Measurements from ENCODE around the gene TNFRSF14. TPM values are rescaled to one million over a fixed set of nuclear protein-coding genes. Genes with fewer than 3 reads are reported as not detected.
A peak's percentile ranks its signal among the peaks of the same experiment; 100 is the strongest.

The TNFRSF14 gene
- 10 to 100 TPM in 4 of 6 experiments, 1 to 10 TPM in 2; 7.4 to 14.2 (median 11.5) TPM for total RNA-seq (2021; fragmentation: NEBNext Ultra II Directional; extraction: Animal tissue kit (Norgen Biotek cat#: 25700))
- long read RNA-seq, transcript TNFRSF14-201 (8 exons, 1,707 nt): major isoform, 5 of 12 reads
- long read RNA-seq, partial matches to known transcripts: 1 of 12 reads
- long read RNA-seq, other reads (novel, unspliced or antisense): 5 of 12 reads

GRCh38 chr1:2556277-2556677 is at the start of gene TNFRSF14:
Gene TNFRSF14 (plus strand): TSS chr1:2556371. CDS start chr1:2556665, 294 bp downstream.
- Mint-ChIP-seq H3K36me3 (ENCODE audit: low read depth) (no peaks in the 10 kb centered on the region), H3K4me1 (ENCODE audit: low read depth) (peaks cover 12% of the 10 kb centered on the region), H3K4me3 (peak within 1 kb of the TSS; percentile 90), H3K9me3 (no peaks in the 10 kb centered on the region), H3K27me3 (ENCODE audit: insufficient read depth) (peaks cover 1% of the 10 kb centered on the region; the same call in 1 of the 2 replicates), H3K27ac (peak within 1 kb of the TSS; percentile 89)
- no peak; the same call in 1 of the 2 replicates for TF ChIP-seq CTCF (IDR thresholded peaks at IDR 0.05)
- peak; percentile 11 for DNase-seq

GRCh38 chr1:2506901-2507565 is 49.1 kb upstream of the TNFRSF14 start:
- Mint-ChIP-seq H3K9me3 (no peaks in the 10 kb centered on the region), H3K27ac (no peak overlapping the region), H3K36me3 (ENCODE audit: low read depth) (peaks cover 5% of the 10 kb centered on the region; the same call in 1 of the 2 replicates), H3K4me3 (no peak overlapping the region), H3K4me1 (ENCODE audit: low read depth) (no peaks in the 10 kb centered on the region), H3K27me3 (ENCODE audit: insufficient read depth) (peaks cover 11% of the 10 kb centered on the region)
- TF ChIP-seq CTCF (IDR thresholded peaks at IDR 0.05): no peak
- DNase-seq: no peak

GRCh38 chr1:2507744-2508155 is 48.4 kb upstream of the TNFRSF14 start:
- TF ChIP-seq CTCF (IDR thresholded peaks at IDR 0.05): no peak
- Mint-ChIP-seq H3K27ac (no peak overlapping the region), H3K27me3 (ENCODE audit: insufficient read depth) (peaks cover 10% of the 10 kb centered on the region), H3K4me3 (no peak overlapping the region), H3K4me1 (ENCODE audit: low read depth) (no peaks in the 10 kb centered on the region), H3K9me3 (no peaks in the 10 kb centered on the region), H3K36me3 (ENCODE audit: low read depth) (peaks cover 5% of the 10 kb centered on the region; the same call in 1 of the 2 replicates)
- no peak for DNase-seq

GRCh38 chr1:2508180-2508579 is 48.0 kb upstream of the TNFRSF14 start:
- H3K4me1 Mint-ChIP-seq (ENCODE audit: low read depth): no peaks in the 10 kb centered on the region
- peaks cover 7% of the 10 kb centered on the region for H3K27me3 Mint-ChIP-seq (ENCODE audit: insufficient read depth)
- TF ChIP-seq CTCF (IDR thresholded peaks at IDR 0.05): no peak
- DNase-seq: no peak
- no peak overlapping the region for H3K4me3 Mint-ChIP-seq
- H3K27ac Mint-ChIP-seq: no peak overlapping the region
- peaks cover 5% of the 10 kb centered on the region; the same call in 1 of the 2 replicates for H3K36me3 Mint-ChIP-seq (ENCODE audit: low read depth)
- no peaks in the 10 kb centered on the region for H3K9me3 Mint-ChIP-seq

GRCh38 chr1:2508751-2509150 is 47.4 kb upstream of the TNFRSF14 start:
- TF ChIP-seq CTCF (IDR thresholded peaks at IDR 0.05): no peak

More at GRCh38 chr1:2508751-2509150, 47.4 kb upstream of the TNFRSF14 start:
- Mint-ChIP-seq H3K27ac (no peak overlapping the region), H3K36me3 (ENCODE audit: low read depth) (peaks cover 5% of the 10 kb centered on the region; the same call in 1 of the 2 replicates), H3K4me3 (no peak overlapping the region), H3K9me3 (no peaks in the 10 kb centered on the region), H3K4me1 (ENCODE audit: low read depth) (no peaks in the 10 kb centered on the region), H3K27me3 (ENCODE audit: insufficient read depth) (peaks cover 7% of the 10 kb centered on the region)
- DNase-seq: no peak
